Right atrium auricular region (tissue), 2 donors: ENCODE data around the gene CCNG2. TPM values are rescaled to one million over a fixed set of nuclear protein-coding genes. Genes with fewer than 3 reads are reported as not detected.

ENCODE experiments used
- DNase-seq: peaks from one replicate; pipeline ENCODE4 v3.0.0-alpha.2; 2019; ENCODE audit warnings: low spot score
- H3K27ac ChIP-seq, 2 donors: fragments of 200-600 bp; sonication (generic); 1 replicate in 1 of 2; 2 replicates in 1 of 2; pipeline ENCODE4 v1.5.1; 2016 to 2019
- H3K27me3 ChIP-seq, 2 donors: fragments of 200-600 bp; sonication (generic); one replicate each; pipeline versions ENCODE4 v1.5.1 to v1.6.0; 2017 to 2019
- H3K36me3 ChIP-seq: fragments of 200-600 bp; sonication (generic); one replicate; pipeline ENCODE4 v1.5.1; 2016
- H3K4me1 ChIP-seq, 2 donors: fragments of 200-600 bp; sonication (generic); one replicate each; pipeline versions ENCODE4 v1.5.1 to v1.6.0; 2017 to 2019
- H3K4me3 ChIP-seq, 2 donors: fragments of 200-600 bp; sonication (generic); 1 replicate in 1 of 2; 2 replicates in 1 of 2; pipeline ENCODE4 v1.5.1; 2017 to 2019; ENCODE audit warnings: mild to moderate bottlenecking in 1 of 2, moderate library complexity in 1 of 2
- H3K9me3 ChIP-seq, 2 donors: fragments of 200-600 bp; sonication (generic); one replicate each; pipeline ENCODE4 v1.5.1; 2019
- CTCF ChIP-seq, 2 donors: fragments of 200-600 bp; sonication (generic); IDR thresholded peaks; one replicate each; pipeline ENCODE4 v1.5.1; 2019; ENCODE audit warnings: antibody characterized with exemption in 2 of 2
- total RNA-seq, 2 donors: library from RNA; depleted of rRNA; stranded (reverse); fragments of >200 nt; gene quantifications; one replicate each; pipeline ENCODE4 v1.1.0, GENCODE V29; 2016

The CCNG2 gene
- total RNA-seq, 2 donors from 2014 or later, result 6.2 to 7.8 TPM

- no peak for TF ChIP-seq CTCF (IDR thresholded peaks at IDR 0.05)
- Histone ChIP-seq H3K9me3 (no peaks in the 10 kb centered on the region), H3K27me3 (no peaks in the 10 kb centered on the region), H3K27ac (no peak overlapping the region), H3K4me3 (no peak overlapping the region), H3K36me3 (no peaks in the 10 kb centered on the region), H3K4me1 (peaks cover 0 to 4% of the 10 kb centered on the region in 2 donors)
- DNase-seq, result no peak
These were observed 31.7 kb downstream of the CCNG2 start for GRCh38 chr4:77188498-77189220.

GRCh38 chr4:77189412-77189811 is 32.4 kb downstream of the CCNG2 start:
- H3K9me3 ChIP-seq, result no peaks in the 10 kb centered on the region
- no peak for TF ChIP-seq CTCF (IDR thresholded peaks at IDR 0.05)
- H3K4me1 ChIP-seq, result peaks cover 0 to 4% of the 10 kb centered on the region in 2 donors
- H3K4me3 ChIP-seq, result no peak overlapping the region
- H3K27ac ChIP-seq, result no peak overlapping the region
- H3K27me3 ChIP-seq, result no peaks in the 10 kb centered on the region
- H3K36me3 ChIP-seq, result no peaks in the 10 kb centered on the region
- no peak for DNase-seq

GRCh38 chr4:77190053-77190452 is 33.0 kb downstream of the CCNG2 start:
- no peak for DNase-seq
- H3K27ac ChIP-seq, result no peak overlapping the region

GRCh38 chr4:77193046-77193445 is 36.0 kb downstream of the CCNG2 start:
- H3K4me1 ChIP-seq, result no peaks in the 10 kb centered on the region
- H3K27me3 ChIP-seq, result no peaks in the 10 kb centered on the region
- H3K36me3 ChIP-seq, result no peaks in the 10 kb centered on the region
- no peak for DNase-seq
- H3K4me3 ChIP-seq, result no peak overlapping the region
- TF ChIP-seq CTCF (IDR thresholded peaks at IDR 0.05), result no peak
- H3K9me3 ChIP-seq, result no peaks in the 10 kb centered on the region
- no peak overlapping the region for H3K27ac ChIP-seq

More at GRCh38 chr4:77190053-77190452, 33.0 kb downstream of the CCNG2 start:
- H3K36me3 ChIP-seq, result no peaks in the 10 kb centered on the region
- H3K4me3 ChIP-seq, result no peak overlapping the region
- H3K27me3 ChIP-seq, result no peaks in the 10 kb centered on the region
- no peak for TF ChIP-seq CTCF (IDR thresholded peaks at IDR 0.05)
- H3K9me3 ChIP-seq, result no peaks in the 10 kb centered on the region
- H3K4me1 ChIP-seq, result peaks cover 0 to 1% of the 10 kb centered on the region in 2 donors

- Histone ChIP-seq H3K9me3 (no peaks in the 10 kb centered on the region), H3K4me3 (no peak overlapping the region), H3K27ac (no peak overlapping the region), H3K4me1 (no peaks in the 10 kb centered on the region), H3K36me3 (no peaks in the 10 kb centered on the region), H3K27me3 (no peaks in the 10 kb centered on the region)
- peak; percentile 60 for DNase-seq
- TF ChIP-seq CTCF (IDR thresholded peaks at IDR 0.05), result no peak
These were observed 36.6 kb downstream of the CCNG2 start for GRCh38 chr4:77193511-77194102.
